ENCODE measurements around the gene XYLT1. TPM values are rescaled to one million over a fixed set of nuclear protein-coding genes. Genes with fewer than 3 reads are reported as not detected.
"Not testable (repeated sequence)": the region's sequence is repeated elsewhere in the genome, so short reads cannot be mapped to it uniquely, and the experiment has no call there.

The XYLT1 gene
- total and polyA plus RNA-seq, 2 experiments from 2014 or later = 4.5 to 26.3 TPM

- H3K9me2 ChIP-seq (ENCODE audit: insufficient read depth) = no peaks in the 10 kb centered on the region
- H2AFZ ChIP-seq = no peak overlapping the region
- H3K4me3 ChIP-seq = no peak overlapping the region
- 0 out of 2 replicates have a peak, but pooled peaks cover 3% of the 10 kb centered on the region for H3K4me1 ChIP-seq (ENCODE audit: insufficient read depth)
- H3K36me3 ChIP-seq (ENCODE audit: low read depth) = no peaks in the 10 kb centered on the region
- no peaks in the 10 kb centered on the region for H3K27me3 ChIP-seq (replicated peaks; ENCODE audit: insufficient read depth)
- in situ Hi-C loops (cut with MboI) = loop anchor here (25.0 kb wide), 1 partner anchor 106 kb away; no protein-coding TSS in a partner anchor
- no peaks in the 10 kb centered on the region for H3F3A ChIP-seq (ENCODE audit: insufficient read depth)
- DNase-seq = no peak
- H3K9ac ChIP-seq = no peak overlapping the region
- no peak overlapping the region for H3K4me2 ChIP-seq (ENCODE audit: unreplicated experiment)
- no peaks in the 10 kb centered on the region for H3K79me2 ChIP-seq (ENCODE audit: insufficient read depth)
- TF ChIP-seq EZH2 (IDR thresholded peaks at IDR 0.05; ENCODE audit: insufficient read depth, poor library complexity, severe bottlenecking) = no peak
- TF ChIP-seq EZH2phosphoT487 (IDR thresholded peaks at IDR 0.05; ENCODE audit: insufficient read depth, low read depth) = no peak
- H3K9me3 ChIP-seq (ENCODE audit: low read depth) = no peaks in the 10 kb centered on the region
- H3K27ac ChIP-seq = no peak overlapping the region
- no peaks in the 10 kb centered on the region for H4K20me1 ChIP-seq (ENCODE audit: insufficient read depth)
- WGBS, 2 experiments (ENCODE audit: low coverage in 1 of 2, low lambda C conversion rate in 2 of 2, missing lambda C conversion rate in 2 of 2) = 84 to 86% methylated on average over 2 of the region's 2 CpGs
These were observed 11.0 kb upstream of the XYLT1 start for GRCh38 chr16:17481736-17482135.

- H3K4me1 ChIP-seq (ENCODE audit: insufficient read depth); H3K9me2 ChIP-seq (ENCODE audit: insufficient read depth); H3K27me3 ChIP-seq (replicated peaks; ENCODE audit: insufficient read depth); H3K36me3 ChIP-seq (ENCODE audit: low read depth); H2AFZ ChIP-seq; H4K20me1 ChIP-seq (ENCODE audit: insufficient read depth); H3K79me2 ChIP-seq (ENCODE audit: insufficient read depth); H3K9me3 ChIP-seq (ENCODE audit: low read depth); H3K4me3 ChIP-seq; H3F3A ChIP-seq (ENCODE audit: insufficient read depth); H3K4me2 ChIP-seq (ENCODE audit: unreplicated experiment); H3K9ac ChIP-seq; H3K27ac ChIP-seq; DNase-seq: not testable (repeated sequence)
- in situ Hi-C loops (cut with MboI) = loop anchor here (25.0 kb wide), 1 partner anchor 110 kb away; no protein-coding TSS in a partner anchor
- 81% methylated on average over 6 of the region's 6 CpGs for WGBS, 2 experiments (ENCODE audit: low coverage in 1 of 2, low lambda C conversion rate in 2 of 2, missing lambda C conversion rate in 2 of 2)
These were observed 6.4 kb upstream of the XYLT1 start for GRCh38 chr16:17477260-17477545.

DNA sequence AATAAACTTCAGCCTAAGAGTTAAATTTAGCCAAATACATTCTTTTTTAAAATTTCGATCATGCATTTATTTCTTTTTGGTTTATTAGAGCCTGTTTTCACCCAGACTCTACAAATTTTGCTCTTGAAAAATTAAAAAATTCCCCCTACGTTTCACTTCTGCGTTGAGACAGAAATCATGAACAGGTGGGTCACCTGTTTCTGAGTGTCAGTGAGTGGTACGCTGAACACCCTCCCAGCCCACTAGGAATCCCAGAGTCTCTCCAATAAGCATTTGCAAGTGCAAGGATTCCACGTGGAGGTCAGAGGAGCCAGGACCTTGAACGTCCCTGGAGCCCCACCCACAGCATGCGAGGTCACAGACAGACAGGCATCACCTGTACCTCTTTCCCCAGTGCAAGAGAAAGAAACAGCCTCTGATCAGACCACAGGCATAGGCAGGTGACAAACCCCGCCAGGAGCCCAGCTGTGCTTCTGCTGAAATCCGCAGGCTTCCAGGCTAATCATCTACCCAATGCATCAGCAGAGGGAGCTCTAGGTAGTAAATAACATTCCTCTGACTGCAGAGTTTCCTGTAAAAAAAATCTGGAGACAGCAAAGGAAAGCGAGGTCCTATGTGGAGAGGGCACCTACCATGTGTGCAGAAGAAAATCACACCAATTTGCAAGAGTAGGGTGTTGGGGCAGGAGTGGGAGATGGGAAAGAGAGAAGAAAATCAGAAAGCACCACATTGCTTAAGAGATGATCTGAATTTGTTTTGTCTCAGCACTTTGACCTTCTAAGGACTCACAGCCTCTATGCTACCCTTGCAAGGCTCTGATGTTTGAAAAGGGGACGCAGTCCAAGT lies 5.9 kb upstream of the XYLT1 start:
- in situ Hi-C loops (cut with MboI) = loop anchor here (25.0 kb wide), 1 partner anchor 111 kb away; no protein-coding TSS in a partner anchor
- no peaks in the 10 kb centered on the region for H3K79me2 ChIP-seq (ENCODE audit: insufficient read depth)
- no peak for TF ChIP-seq EZH2phosphoT487 (IDR thresholded peaks at IDR 0.05; ENCODE audit: insufficient read depth, low read depth)
- H3K27me3 ChIP-seq (replicated peaks; ENCODE audit: insufficient read depth) = no peaks in the 10 kb centered on the region
- peaks cover 13% of the 10 kb centered on the region for H3K4me1 ChIP-seq (ENCODE audit: insufficient read depth)
- H2AFZ ChIP-seq = no peak overlapping the region
- 28% methylated on average over 11 of the region's 11 CpGs for WGBS, 2 experiments (ENCODE audit: low coverage in 1 of 2, low lambda C conversion rate in 2 of 2, missing lambda C conversion rate in 2 of 2)
- no peak overlapping the region for H3K9ac ChIP-seq
- no peak overlapping the region for H3K27ac ChIP-seq
- no peaks in the 10 kb centered on the region for H3K9me3 ChIP-seq (ENCODE audit: low read depth)
- no peaks in the 10 kb centered on the region for H3K36me3 ChIP-seq (ENCODE audit: low read depth)
- H4K20me1 ChIP-seq (ENCODE audit: insufficient read depth) = no peaks in the 10 kb centered on the region
- DNase-seq = peak; percentile 85
- H3K4me3 ChIP-seq = no peak overlapping the region
- H3F3A ChIP-seq (ENCODE audit: insufficient read depth) = peaks cover 7% of the 10 kb centered on the region
- H3K4me2 ChIP-seq (ENCODE audit: unreplicated experiment) = no peak overlapping the region
- no peaks in the 10 kb centered on the region for H3K9me2 ChIP-seq (ENCODE audit: insufficient read depth)

- H3K9me3 ChIP-seq (ENCODE audit: low read depth) = no peaks in the 10 kb centered on the region
- H3K79me2 ChIP-seq (ENCODE audit: insufficient read depth) = peaks cover 2% of the 10 kb centered on the region
- H3K4me1 ChIP-seq (ENCODE audit: insufficient read depth) = peaks cover 13% of the 10 kb centered on the region
- DNase-seq = no peak
- no peak overlapping the region for H3K4me3 ChIP-seq
- H3K9me2 ChIP-seq (ENCODE audit: insufficient read depth) = no peaks in the 10 kb centered on the region
- WGBS, 2 experiments (ENCODE audit: low coverage in 1 of 2, low lambda C conversion rate in 2 of 2, missing lambda C conversion rate in 2 of 2) = 95 to 98% methylated on average over 7 of the region's 7 CpGs
- no peak overlapping the region for H2AFZ ChIP-seq
- no peak overlapping the region for H3K27ac ChIP-seq
- no peak overlapping the region for H3K4me2 ChIP-seq (ENCODE audit: unreplicated experiment)
- TF ChIP-seq EZH2phosphoT487 (IDR thresholded peaks at IDR 0.05; ENCODE audit: insufficient read depth, low read depth) = no peak
- no peaks in the 10 kb centered on the region for H3K27me3 ChIP-seq (replicated peaks; ENCODE audit: insufficient read depth)
- no peak overlapping the region for H3K9ac ChIP-seq
- no peaks in the 10 kb centered on the region for H4K20me1 ChIP-seq (ENCODE audit: insufficient read depth)
- H3K36me3 ChIP-seq (ENCODE audit: low read depth) = no peaks in the 10 kb centered on the region
- in situ Hi-C loops (cut with MboI) = loop anchor here (25.0 kb wide), 1 partner anchor 112 kb away; no protein-coding TSS in a partner anchor
- H3F3A ChIP-seq (ENCODE audit: insufficient read depth) = peaks cover 9% of the 10 kb centered on the region
These were observed 4.3 kb upstream of the XYLT1 start for GRCh38 chr16:17475104-17475503.
